Left ventricle myocardium inferior (tissue), 1 donor: ENCODE results near the gene CAPRIN2. TPM values are rescaled to one million over a fixed set of nuclear protein-coding genes. Genes with fewer than 3 reads are reported as not detected.

ENCODE experiments used
- DNase-seq: peaks from one replicate; pipeline ENCODE4 v3.0.0-alpha.2; 2020
- H3K27ac ChIP-seq: fragments of 200-600 bp; replicated peaks from 2 replicates; pipeline ENCODE4 v1.8.0; 2021
- H3K27me3 ChIP-seq: fragments of 200-600 bp; 2 replicates; pipeline ENCODE4 v1.8.0; 2021; ENCODE audit warnings: low read depth
- H3K36me3 ChIP-seq: fragments of 200-600 bp; 2 replicates; pipeline ENCODE4 v1.8.0; 2021
- H3K4me1 ChIP-seq: fragments of 200-600 bp; 2 replicates; pipeline ENCODE4 v1.8.0; 2021
- H3K4me3 ChIP-seq: fragments of 200-600 bp; 2 replicates; pipeline ENCODE4 v1.8.0; 2021; ENCODE audit warnings: mild to moderate bottlenecking, moderate library complexity
- H3K9me3 ChIP-seq: fragments of 200-600 bp; replicated peaks from 2 replicates; pipeline ENCODE4 v1.8.0; 2021
- CTCF ChIP-seq: fragments of 200-600 bp; IDR thresholded peaks from 2 replicates; pipeline ENCODE4 v1.8.0; 2021; ENCODE audit warnings: antibody characterized with exemption, mild to moderate bottlenecking, borderline replicate concordance
- intact Hi-C: fragments of 100-400 bp; cut with micrococcal nuclease; formaldehyde crosslinking; loops from one replicate; pipeline ENCODE4 v1.11.0; 2022
- total RNA-seq: library from RNA; stranded (reverse); fragmentation: NEBNext Ultra II Directional; extraction: Animal tissue kit (Norgen Biotek cat#: 25700); gene quantifications from one replicate; pipeline ENCODE4 v1.2.1, GENCODE V29; 2021
- donor health status: DM: no; HTN: yes; CAD: no; lungs with severe emphysema.

CAPRIN2 gene
- total RNA-seq, 1 donor from 2014 or later = 27.5 TPM

GRCh38 chr12:30706476-30706875 lies 48.3 kb downstream of the CAPRIN2 start:
- TF ChIP-seq CTCF = no peak
- intact Hi-C loops = no loop called here
- Histone ChIP-seq H3K9me3 (no peaks in the 10 kb centered on the region), H3K4me3 (no peak overlapping the region), H3K27ac (no peak overlapping the region), H3K36me3 (peaks cover 22% of the 10 kb centered on the region), H3K27me3 (no peaks in the 10 kb centered on the region), H3K4me1 (no peaks in the 10 kb centered on the region)
- DNase-seq = no peak

- Histone ChIP-seq H3K9me3 (no peaks in the 10 kb centered on the region), H3K27ac (no peak overlapping the region), H3K36me3 (no peaks in the 10 kb centered on the region), H3K4me1 (peaks cover 6% of the 10 kb centered on the region), H3K4me3 (no peak overlapping the region), H3K27me3 (no peaks in the 10 kb centered on the region)
- no peak for DNase-seq
- TF ChIP-seq CTCF = no peak
- intact Hi-C loops = no loop called here
Measured at GRCh38 chr12:30701056-30701455, 53.7 kb downstream of the CAPRIN2 start.

GRCh38 chr12:30700216-30700900 lies 54.4 kb downstream of the CAPRIN2 start:
- no peak overlapping the region for H3K27ac ChIP-seq
- no peak overlapping the region for H3K4me3 ChIP-seq
- TF ChIP-seq CTCF = no peak
- peaks cover 10% of the 10 kb centered on the region for H3K4me1 ChIP-seq
- H3K36me3 ChIP-seq = no peaks in the 10 kb centered on the region
- DNase-seq = no peak
- no peaks in the 10 kb centered on the region for H3K27me3 ChIP-seq
- no peaks in the 10 kb centered on the region for H3K9me3 ChIP-seq
- intact Hi-C loops = no loop called here

- Histone ChIP-seq H3K4me3 (no peak overlapping the region), H3K4me1 (peaks cover 30% of the 10 kb centered on the region), H3K27me3 (no peaks in the 10 kb centered on the region), H3K9me3 (no peaks in the 10 kb centered on the region), H3K36me3 (no peaks in the 10 kb centered on the region), H3K27ac (no peak overlapping the region)
- intact Hi-C loops = no loop called here
- no peak for TF ChIP-seq CTCF
- DNase-seq = no peak
Measured at GRCh38 chr12:30698346-30698745, 56.4 kb downstream of the CAPRIN2 start.

- Histone ChIP-seq H3K27me3 (no peaks in the 10 kb centered on the region), H3K36me3 (no peaks in the 10 kb centered on the region), H3K4me3 (no peak overlapping the region), H3K9me3 (no peaks in the 10 kb centered on the region), H3K27ac (no peak overlapping the region), H3K4me1 (peaks cover 42% of the 10 kb centered on the region)
- no peak for TF ChIP-seq CTCF
- intact Hi-C loops = no loop called here
- no peak for DNase-seq
Measured at GRCh38 chr12:30696943-30697342, 57.8 kb downstream of the CAPRIN2 start.
